Loucy (cell line): ENCODE data around the gene GHRHR.

ENCODE experiments used
- EZH2phosphoT487 ChIP-seq: fragments of 200-600 bp; IDR thresholded peaks from 2 replicates; pipeline ENCODE4 v1.6.1; 2018; ENCODE audit warnings: antibody characterized with exemption, mild to moderate bottlenecking, moderate library complexity, borderline replicate concordance
- TF ChIP-seq, protein P1 (sequence below): fragments of 200-600 bp; sonication (generic); conservative IDR thresholded peaks from 2 replicates; pipeline ENCODE4 v1.5.1; 2014; ENCODE audit warnings: mild to moderate bottlenecking, antibody characterized with exemption, low read length

- TF ChIP-seq, protein P1, sequence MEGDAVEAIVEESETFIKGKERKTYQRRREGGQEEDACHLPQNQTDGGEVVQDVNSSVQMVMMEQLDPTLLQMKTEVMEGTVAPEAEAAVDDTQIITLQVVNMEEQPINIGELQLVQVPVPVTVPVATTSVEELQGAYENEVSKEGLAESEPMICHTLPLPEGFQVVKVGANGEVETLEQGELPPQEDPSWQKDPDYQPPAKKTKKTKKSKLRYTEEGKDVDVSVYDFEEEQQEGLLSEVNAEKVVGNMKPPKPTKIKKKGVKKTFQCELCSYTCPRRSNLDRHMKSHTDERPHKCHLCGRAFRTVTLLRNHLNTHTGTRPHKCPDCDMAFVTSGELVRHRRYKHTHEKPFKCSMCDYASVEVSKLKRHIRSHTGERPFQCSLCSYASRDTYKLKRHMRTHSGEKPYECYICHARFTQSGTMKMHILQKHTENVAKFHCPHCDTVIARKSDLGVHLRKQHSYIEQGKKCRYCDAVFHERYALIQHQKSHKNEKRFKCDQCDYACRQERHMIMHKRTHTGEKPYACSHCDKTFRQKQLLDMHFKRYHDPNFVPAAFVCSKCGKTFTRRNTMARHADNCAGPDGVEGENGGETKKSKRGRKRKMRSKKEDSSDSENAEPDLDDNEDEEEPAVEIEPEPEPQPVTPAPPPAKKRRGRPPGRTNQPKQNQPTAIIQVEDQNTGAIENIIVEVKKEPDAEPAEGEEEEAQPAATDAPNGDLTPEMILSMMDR = no peak
- TF ChIP-seq EZH2phosphoT487 = no peak
Measured at GRCh38 chr7:30931929-30932540, 31.7 kb upstream of the GHRHR start.
